BLaER1 treated with 17β-estradiol and CSF1 and Interleukin-3, amounts not matched to agents 10 nM and 100 nM (cell line): ENCODE measurements around the gene BMERB1.
A peak's percentile ranks its signal among the peaks of the same experiment; 100 is the strongest.
"Not testable (repeated sequence)": the region's sequence is repeated elsewhere in the genome, so short reads cannot be mapped to it uniquely, and the experiment has no call there.

Experiments
- H3K27ac ChIP-seq, 11 experiments: shearing (Covaris generic); formaldehyde crosslinking; 2 replicates each; pipeline ENCODE4 v1.8.1; 2022
- H3K27me3 ChIP-seq, 11 experiments: shearing (Covaris generic); formaldehyde crosslinking; 2 replicates each; pipeline ENCODE4 v1.8.1; 2022
- H3K36me3 ChIP-seq, 11 experiments: shearing (Covaris generic); formaldehyde crosslinking; 2 replicates each; pipeline ENCODE4 v1.8.1; 2022
- H3K4me1 ChIP-seq, 10 experiments: shearing (Covaris generic); formaldehyde crosslinking; 2 replicates each; pipeline ENCODE4 v1.8.1; 2022
- H3K4me2 ChIP-seq, 11 experiments: shearing (Covaris generic); formaldehyde crosslinking; 2 replicates each; pipeline ENCODE4 v1.8.1; 2022
- H3K4me3 ChIP-seq, 10 experiments: shearing (Covaris generic); formaldehyde crosslinking; 2 replicates each; pipeline ENCODE4 v1.8.1; 2022
- H3K9ac ChIP-seq, 11 experiments: shearing (Covaris generic); formaldehyde crosslinking; 2 replicates each; pipeline ENCODE4 v1.8.1; 2022
- H3K9me3 ChIP-seq, 11 experiments: shearing (Covaris generic); formaldehyde crosslinking; replicated peaks in 1 of 11; 2 replicates each; pipeline ENCODE4 v1.8.1; 2022
- H4K20me1 ChIP-seq, 11 experiments: shearing (Covaris generic); formaldehyde crosslinking; 2 replicates each; pipeline ENCODE4 v1.8.1; 2022
- Cebpa-rat ChIP-seq, 11 experiments: shearing (Covaris generic); IDR thresholded peaks; 2 replicates each; pipeline ENCODE4 v1.8.1; 2022

Gene BMERB1

GRCh38 chr16:15538507-15538906 is 104.1 kb downstream of the BMERB1 start:
- H3K4me1 ChIP-seq, result peaks cover 1 to 11% (median 6%) of the 10 kb centered on the region in 10 experiments; a peak in 19 of 20 replicates
- no peak overlapping the region for H3K27ac ChIP-seq
- peaks cover 10 to 32% (median 11%) of the 10 kb centered on the region in 11 experiments; a peak in 20 of 22 replicates for H3K9me3 ChIP-seq
- H3K4me3 ChIP-seq, result no peak overlapping the region
- no peaks in the 10 kb centered on the region for H3K27me3 ChIP-seq
- H3K36me3 ChIP-seq, result peaks cover 0 to 8% (median 0%) of the 10 kb centered on the region in 11 experiments; a peak in 2 of 22 replicates
- no peak overlapping the region for H3K9ac ChIP-seq
- TF ChIP-seq Cebpa-rat (IDR thresholded peaks at IDR 0.05), result no peak
- H3K4me2 ChIP-seq, result no peak overlapping the region
- H4K20me1 ChIP-seq, result no peaks in the 10 kb centered on the region

- Histone ChIP-seq H3K27me3 (no peaks in the 10 kb centered on the region), H3K27ac (no peak overlapping the region), H3K4me1 (peaks cover 0 to 10% (median 5%) of the 10 kb centered on the region in 10 experiments; a peak in 11 of 20 replicates), H4K20me1 (no peaks in the 10 kb centered on the region), H3K4me3 (no peak overlapping the region), H3K36me3 (peaks cover 0 to 8% (median 0%) of the 10 kb centered on the region in 11 experiments; a peak in 2 of 22 replicates), H3K9me3 (peaks cover 12 to 34% (median 14%) of the 10 kb centered on the region in 11 experiments; a peak in 20 of 22 replicates), H3K9ac (no peak overlapping the region), H3K4me2 (no peak overlapping the region)
- TF ChIP-seq Cebpa-rat (IDR thresholded peaks at IDR 0.05), result no peak
Measured at GRCh38 chr16:15539197-15539596, 104.8 kb downstream of the BMERB1 start.

GRCh38 chr16:15542261-15542660 is 107.9 kb downstream of the BMERB1 start:
- H3K4me3 ChIP-seq, result no peak overlapping the region
- no peak for TF ChIP-seq Cebpa-rat (IDR thresholded peaks at IDR 0.05)
- peaks cover 0 to 8% (median 0%) of the 10 kb centered on the region in 11 experiments; a peak in 1 of 22 replicates for H3K36me3 ChIP-seq
- no peak overlapping the region for H3K27ac ChIP-seq
- peaks cover 3 to 22% (median 7%) of the 10 kb centered on the region in 10 experiments; a peak in 12 of 20 replicates for H3K4me1 ChIP-seq
- H3K4me2 ChIP-seq, result no peak overlapping the region
- no peaks in the 10 kb centered on the region for H4K20me1 ChIP-seq
- H3K9me3 ChIP-seq, result peaks cover 12 to 19% (median 14%) of the 10 kb centered on the region in 11 experiments; a peak in 20 of 22 replicates
- H3K27me3 ChIP-seq, result no peaks in the 10 kb centered on the region
- no peak overlapping the region for H3K9ac ChIP-seq

GRCh38 chr16:15542734-15543347 is 108.5 kb downstream of the BMERB1 start:
- H3K4me3 ChIP-seq, result no peak overlapping the region
- H3K4me2 ChIP-seq, result no peak overlapping the region
- no peaks in the 10 kb centered on the region for H4K20me1 ChIP-seq
- H3K9ac ChIP-seq, result no peak overlapping the region
- peaks cover 12 to 19% (median 14%) of the 10 kb centered on the region in 11 experiments; a peak in 20 of 22 replicates for H3K9me3 ChIP-seq
- no peak for TF ChIP-seq Cebpa-rat (IDR thresholded peaks at IDR 0.05)
- peaks cover 3 to 22% (median 7%) of the 10 kb centered on the region in 10 experiments; a peak in 12 of 20 replicates for H3K4me1 ChIP-seq
- H3K27me3 ChIP-seq, result no peaks in the 10 kb centered on the region
- H3K27ac ChIP-seq, result no peak overlapping the region
- H3K36me3 ChIP-seq, result peaks cover 0 to 8% (median 0%) of the 10 kb centered on the region in 11 experiments; a peak in 1 of 22 replicates

- H3K9me3 ChIP-seq, result peaks cover 12 to 19% (median 14%) of the 10 kb centered on the region in 11 experiments; a peak in 20 of 22 replicates
Measured at GRCh38 chr16:15544405-15544804, 110.0 kb downstream of the BMERB1 start.

GRCh38 chr16:15545544-15545943 is 111.2 kb downstream of the BMERB1 start:
- peaks cover 0 to 8% (median 0%) of the 10 kb centered on the region in 11 experiments; a peak in 1 of 22 replicates for H3K36me3 ChIP-seq
- H3K4me1 ChIP-seq, result peaks cover 3 to 25% (median 5%) of the 10 kb centered on the region in 10 experiments; a peak in 12 of 20 replicates
- no peak overlapping the region for H3K27ac ChIP-seq
- H3K4me2 ChIP-seq, result peak overlapping the region in 4 of 11 experiments; percentile 13 to 30 (median 17); a peak in 3 of 22 replicates
- H4K20me1 ChIP-seq, result no peaks in the 10 kb centered on the region
- peaks cover 12 to 19% (median 14%) of the 10 kb centered on the region in 11 experiments; a peak in 20 of 22 replicates for H3K9me3 ChIP-seq
- H3K9ac ChIP-seq, result no peak overlapping the region
- H3K4me3 ChIP-seq, result no peak overlapping the region
- TF ChIP-seq Cebpa-rat (IDR thresholded peaks at IDR 0.05), result no peak
- H3K27me3 ChIP-seq, result no peaks in the 10 kb centered on the region

More at GRCh38 chr16:15544405-15544804, 110.0 kb downstream of the BMERB1 start:
- Histone ChIP-seq H3K4me1 (peaks cover 3 to 22% (median 7%) of the 10 kb centered on the region in 10 experiments; a peak in 12 of 20 replicates), H3K9ac (no peak overlapping the region), H3K36me3 (peaks cover 0 to 8% (median 0%) of the 10 kb centered on the region in 11 experiments; a peak in 1 of 22 replicates), H3K27ac (no peak overlapping the region), H3K4me2 (peak overlapping the region in 1 of 11 experiments; percentile 53; a peak in 2 of 22 replicates), H4K20me1 (no peaks in the 10 kb centered on the region), H3K27me3 (no peaks in the 10 kb centered on the region), H3K4me3 (no peak overlapping the region)
- TF ChIP-seq Cebpa-rat (IDR thresholded peaks at IDR 0.05), result no peak

- not testable (repeated sequence) for H3K27me3 ChIP-seq, H3K27ac ChIP-seq, H3K4me3 ChIP-seq, H3K9ac ChIP-seq, H3K36me3 ChIP-seq, H4K20me1 ChIP-seq, H3K4me2 ChIP-seq
- Histone ChIP-seq H3K4me1 (peaks cover 0 to 41% (median 10%) of the 10 kb centered on the region in 10 experiments; a peak in 12 of 20 replicates), H3K9me3 (peaks cover 12 to 19% (median 14%) of the 10 kb centered on the region in 11 experiments; a peak in 20 of 22 replicates)
Measured at GRCh38 chr16:15547072-15547767, 112.8 kb downstream of the BMERB1 start.

GRCh38 chr16:15547768-15548096 is 113.3 kb downstream of the BMERB1 start:
- no peak overlapping the region for H3K4me3 ChIP-seq
- no peak overlapping the region for H3K9ac ChIP-seq
- no peak for TF ChIP-seq Cebpa-rat (IDR thresholded peaks at IDR 0.05)
- no peak overlapping the region for H3K27ac ChIP-seq
- H3K36me3 ChIP-seq, result peaks cover 0 to 6% (median 0%) of the 10 kb centered on the region in 11 experiments; a peak in 1 of 22 replicates
- H3K4me1 ChIP-seq, result peaks cover 0 to 41% (median 10%) of the 10 kb centered on the region in 10 experiments; a peak in 12 of 20 replicates
- H3K9me3 ChIP-seq, result peaks cover 9 to 16% (median 10%) of the 10 kb centered on the region in 11 experiments; a peak in 20 of 22 replicates
- no peak overlapping the region for H3K4me2 ChIP-seq
- no peaks in the 10 kb centered on the region for H3K27me3 ChIP-seq
- no peaks in the 10 kb centered on the region for H4K20me1 ChIP-seq

GRCh38 chr16:15548482-15548891 is 114.1 kb downstream of the BMERB1 start:
- 0 out of 22 replicates have a peak, but pooled peaks cover 0 to 2% (median 0%) of the 10 kb centered on the region in 11 experiments for H3K36me3 ChIP-seq
- no peaks in the 10 kb centered on the region for H3K27me3 ChIP-seq
- peaks cover 0 to 41% (median 10%) of the 10 kb centered on the region in 10 experiments; a peak in 12 of 20 replicates for H3K4me1 ChIP-seq
- H3K27ac ChIP-seq, result no peak overlapping the region
- H3K9ac ChIP-seq, result no peak overlapping the region
- H4K20me1 ChIP-seq, result no peaks in the 10 kb centered on the region
- H3K4me3 ChIP-seq, result no peak overlapping the region
- no peak overlapping the region for H3K4me2 ChIP-seq
- TF ChIP-seq Cebpa-rat (IDR thresholded peaks at IDR 0.05), result no peak
- H3K9me3 ChIP-seq, result peaks cover 1 to 9% (median 2%) of the 10 kb centered on the region in 11 experiments; a peak in 17 of 22 replicates
